Anterior cingulate cortex (tissue), 58 donors: Measurements from ENCODE around the gene MAP2K2.
A peak's percentile ranks its signal among the peaks of the same experiment; 100 is the strongest.
"Not testable (repeated sequence)": the region's sequence is repeated elsewhere in the genome, so short reads cannot be mapped to it uniquely, and the experiment has no call there.

Source experiments
- DNase-seq, 58 donors: peaks; one replicate each; lab custom pipeline; 2025; lab: John Stamatoyannopoulos, UW

The MAP2K2 gene

DNA sequence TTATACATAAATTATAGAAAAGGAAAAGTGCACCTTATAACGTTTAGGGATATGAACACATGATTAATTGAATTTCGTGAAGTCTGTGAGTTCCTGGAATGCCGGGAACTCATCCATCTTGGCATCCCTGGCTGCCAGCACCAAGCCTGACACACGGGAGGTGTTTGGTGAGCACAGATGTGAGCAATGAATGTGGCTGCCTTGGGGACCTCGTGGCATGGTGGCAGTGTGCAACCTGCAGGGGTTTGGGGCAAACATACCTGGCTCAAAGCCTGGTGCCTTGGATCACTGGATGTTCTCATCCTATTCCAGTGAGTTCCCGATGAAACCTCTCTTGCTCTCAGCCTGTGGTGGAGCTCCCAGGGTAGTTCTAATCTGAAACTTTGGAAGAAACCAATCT, 10.4 kb upstream of the MAP2K2 start:
- no peak for DNase-seq

GRCh38 chr19:4130744-4131438, 7.0 kb upstream of the MAP2K2 start:
- no peak for DNase-seq

DNA sequence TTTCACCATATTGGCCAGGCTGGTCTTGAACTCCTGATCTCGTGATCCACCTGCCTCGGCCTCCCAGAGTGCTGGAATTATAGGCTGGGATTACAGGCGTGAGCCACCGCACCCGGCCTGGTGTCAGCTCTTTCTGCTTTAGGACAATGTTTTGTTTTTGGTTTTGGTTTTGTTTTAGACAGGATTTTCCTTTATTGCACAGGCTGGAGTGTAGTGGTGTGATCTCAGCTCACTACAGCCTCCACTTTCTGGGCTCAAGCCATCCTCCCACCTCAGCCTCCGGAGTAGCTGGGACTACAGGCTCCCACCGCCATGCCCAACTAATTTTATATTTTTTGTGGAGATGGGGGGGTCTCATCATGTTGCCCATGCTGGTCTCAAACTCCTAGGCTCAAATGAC, 5.1 kb upstream of the MAP2K2 start:
- DNase-seq, result not testable (repeated sequence)

DNA sequence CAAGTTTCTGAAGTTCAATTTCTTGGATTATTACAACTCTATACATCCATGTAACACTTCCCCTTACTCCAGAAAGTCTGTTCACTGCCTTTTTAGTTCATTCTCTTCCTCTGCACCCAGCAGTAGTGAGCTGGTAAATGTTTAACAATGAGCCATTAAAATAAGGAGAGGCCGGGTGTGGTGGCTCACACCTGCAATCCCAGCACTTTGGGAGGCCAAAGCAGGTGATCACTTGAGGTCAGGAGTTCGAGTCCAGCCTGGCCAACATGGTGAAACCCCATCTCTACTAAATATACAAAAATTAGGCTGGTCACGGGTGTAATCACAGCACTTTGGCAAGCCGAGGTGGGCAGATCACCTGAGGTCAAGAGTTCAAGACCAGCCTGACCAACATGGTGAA, 3.4 kb upstream of the MAP2K2 start:
- DNase-seq, result not testable (repeated sequence)

- DNase-seq, result no peak
These were observed 716 bp upstream of the MAP2K2 start for GRCh38 chr19:4124638-4125037.

GRCh38 chr19:4122480-4122879, 1.4 kb downstream of the MAP2K2 start:
- no peak for DNase-seq

- no peak for DNase-seq
These were observed 2.1 kb downstream of the MAP2K2 start for GRCh38 chr19:4121815-4122214.

DNA sequence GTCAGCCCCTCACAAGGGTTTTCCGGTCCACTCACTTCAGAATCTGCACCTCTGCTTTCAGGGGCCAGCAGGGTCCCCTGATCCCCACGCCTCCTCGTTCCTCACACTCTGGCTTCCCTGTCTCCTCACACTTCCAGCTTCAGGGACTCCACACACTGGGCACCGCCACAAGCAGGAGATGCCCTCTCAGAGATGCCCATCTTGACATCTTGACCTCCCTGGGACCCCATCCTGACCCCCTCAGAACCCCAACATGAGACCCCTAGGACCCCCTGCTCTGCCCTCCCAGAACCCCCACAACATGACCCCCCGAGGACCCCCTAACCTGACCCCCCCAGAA, 2.7 kb downstream of the MAP2K2 start:
- no peak for DNase-seq

DNA sequence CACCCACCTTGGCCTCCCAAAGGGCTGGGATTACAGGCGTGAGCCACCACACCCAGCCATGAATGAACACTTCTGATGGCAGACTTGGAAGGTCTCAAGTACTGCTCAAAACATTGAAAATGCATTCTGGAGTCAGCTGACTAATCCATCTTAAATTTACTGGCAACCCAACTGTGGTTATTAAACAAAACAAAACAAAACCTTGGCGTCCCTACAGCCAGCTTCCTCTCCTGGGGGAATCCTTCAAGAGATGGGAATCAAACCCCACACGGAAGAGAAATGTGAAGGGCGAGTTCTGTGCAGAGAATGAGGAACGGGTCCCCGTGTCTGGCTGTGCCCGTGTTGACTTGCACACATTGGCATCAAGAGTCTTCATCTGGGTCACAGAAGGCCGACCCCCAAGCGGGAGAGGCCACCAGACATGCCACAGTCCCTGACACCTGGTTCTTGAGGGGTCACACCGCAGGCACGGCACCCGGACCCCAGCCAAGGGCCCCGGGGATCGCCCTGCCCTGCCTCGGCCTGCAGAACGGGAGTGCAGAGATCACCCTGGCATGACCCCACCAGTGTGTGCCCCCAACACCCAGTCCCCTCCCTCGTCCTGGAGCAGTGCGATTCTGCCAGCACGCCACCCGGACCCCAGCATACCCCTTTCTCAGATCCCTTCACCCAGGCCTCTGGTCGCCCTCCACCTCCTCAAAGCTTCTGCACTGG, 3.2 kb downstream of the MAP2K2 start:
- DNase-seq, result no peak

- no peak for DNase-seq
These were observed 4.2 kb downstream of the MAP2K2 start for GRCh38 chr19:4119763-4120162.

DNA sequence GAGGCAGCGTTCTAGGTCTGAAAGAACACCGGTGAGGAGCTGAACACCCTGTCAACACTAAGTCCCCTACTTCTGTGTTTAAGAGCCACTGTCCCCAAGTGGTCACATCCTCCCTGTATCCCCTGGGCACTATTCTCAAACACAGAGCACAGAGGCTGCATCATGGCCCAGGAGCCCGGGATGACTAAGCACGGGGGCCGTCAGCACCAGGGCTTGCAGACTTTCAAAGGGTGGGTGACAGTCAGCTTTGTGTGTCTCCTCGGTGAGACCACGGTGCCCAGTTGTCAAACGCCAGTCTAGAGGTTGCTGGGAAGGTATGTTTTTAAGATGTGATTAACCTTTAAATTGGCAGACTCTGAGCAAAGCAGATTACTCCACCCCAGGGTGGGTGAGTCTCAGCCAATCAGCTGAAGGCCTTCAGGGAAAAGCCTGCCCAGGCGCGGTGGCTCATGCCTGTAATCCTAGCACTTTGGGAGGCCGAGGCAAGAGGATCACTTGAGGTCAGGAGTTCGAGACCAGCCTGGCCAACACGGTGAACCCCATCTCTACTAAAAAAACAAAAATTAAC, 8.0 kb downstream of the MAP2K2 start:
- peak in 7 of 58 donors; percentile 14 to 50 (median 26) for DNase-seq

DNA sequence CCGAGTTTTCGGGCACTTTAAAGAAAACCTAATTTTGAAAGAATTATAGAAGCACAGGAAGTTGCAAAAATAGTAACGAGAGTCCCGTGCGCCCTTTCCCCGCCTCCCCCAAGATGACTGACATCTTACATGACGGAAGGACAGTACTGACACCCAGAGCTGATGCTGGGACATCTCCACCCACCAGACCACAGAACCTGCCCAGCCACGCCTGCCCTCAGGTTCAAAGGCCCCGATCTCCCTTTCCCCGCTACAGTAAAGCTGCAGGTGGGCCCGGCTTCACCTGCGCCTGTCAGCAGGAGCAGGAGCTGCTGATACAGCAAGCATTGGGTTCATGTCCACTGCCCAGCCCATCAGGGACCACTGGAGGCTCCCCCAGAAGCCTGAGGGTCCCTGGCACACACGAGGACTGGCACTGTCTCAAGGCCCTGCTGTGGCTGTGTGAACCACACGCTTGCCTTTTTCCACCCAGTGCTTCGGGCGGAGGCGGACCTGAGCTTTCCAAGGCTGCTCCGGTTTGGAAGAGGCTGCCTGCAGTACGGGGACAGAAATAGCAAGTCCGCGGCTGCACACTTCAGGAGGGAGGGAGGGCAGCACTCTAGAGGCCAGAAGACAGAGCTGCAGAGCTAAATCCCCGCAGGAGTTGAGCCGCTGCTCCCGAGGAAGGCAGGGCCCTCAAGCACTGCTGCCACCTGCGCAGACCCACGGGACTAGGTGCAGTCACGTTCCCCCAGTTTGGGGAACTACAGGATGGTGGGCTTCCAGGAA, 8.7 kb downstream of the MAP2K2 start:
- peak in 45 of 58 donors; percentile 4 to 89 (median 43) for DNase-seq

GRCh38 chr19:4114181-4114580, 9.7 kb downstream of the MAP2K2 start:
- no peak for DNase-seq

DNA sequence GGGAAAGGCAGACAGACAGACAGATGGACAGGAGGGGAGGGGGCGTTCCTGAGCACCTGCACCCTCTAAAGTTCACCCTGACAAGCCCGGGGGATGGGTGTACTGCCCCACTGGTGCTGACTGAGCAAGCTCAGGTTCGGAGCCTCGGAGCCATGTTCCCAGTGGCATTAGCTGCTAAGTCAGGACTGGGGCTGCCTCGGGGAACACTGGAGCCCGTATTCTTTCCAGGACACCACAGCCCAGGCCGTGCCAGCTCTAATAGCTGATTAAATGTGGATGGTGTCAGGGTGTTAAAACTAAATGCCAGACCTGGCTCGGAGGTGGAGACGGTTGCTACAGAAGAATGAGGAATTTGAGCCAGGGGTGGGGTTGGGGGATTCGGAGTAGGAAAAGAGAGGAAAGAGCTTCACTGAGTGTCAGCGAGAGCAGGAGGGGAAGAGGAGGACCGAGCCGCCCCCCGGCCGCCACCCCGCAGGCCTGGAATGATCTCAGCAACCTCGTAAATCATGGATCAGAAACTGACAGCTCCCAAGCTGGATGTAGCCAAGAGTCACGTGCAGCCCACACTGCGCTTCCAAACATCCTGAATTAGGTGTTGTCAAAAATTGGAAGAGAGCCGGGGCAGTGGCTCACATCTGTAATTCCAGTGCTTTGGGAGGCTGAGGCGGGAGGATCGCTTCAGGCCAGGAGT, 10.4 kb downstream of the MAP2K2 start:
- no peak for DNase-seq

- DNase-seq, result no peak
These were observed 11.6 kb downstream of the MAP2K2 start for GRCh38 chr19:4112367-4112766.

DNA sequence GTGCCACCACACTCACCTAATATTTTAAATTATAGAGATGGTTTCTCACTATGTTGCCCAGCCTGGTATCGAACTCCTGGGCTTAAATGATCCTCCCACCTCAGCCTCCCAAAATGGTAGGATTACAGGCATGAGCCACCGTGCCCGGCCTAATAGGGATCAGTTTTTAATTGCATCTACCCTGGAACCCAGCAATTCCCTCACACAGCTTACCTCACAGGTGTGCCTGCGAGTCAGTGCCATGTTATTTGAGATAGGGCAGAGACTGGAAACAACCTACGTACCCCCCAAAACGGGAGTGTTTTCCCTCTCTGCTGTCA, 14.3 kb downstream of the MAP2K2 start:
- DNase-seq, result no peak

DNA sequence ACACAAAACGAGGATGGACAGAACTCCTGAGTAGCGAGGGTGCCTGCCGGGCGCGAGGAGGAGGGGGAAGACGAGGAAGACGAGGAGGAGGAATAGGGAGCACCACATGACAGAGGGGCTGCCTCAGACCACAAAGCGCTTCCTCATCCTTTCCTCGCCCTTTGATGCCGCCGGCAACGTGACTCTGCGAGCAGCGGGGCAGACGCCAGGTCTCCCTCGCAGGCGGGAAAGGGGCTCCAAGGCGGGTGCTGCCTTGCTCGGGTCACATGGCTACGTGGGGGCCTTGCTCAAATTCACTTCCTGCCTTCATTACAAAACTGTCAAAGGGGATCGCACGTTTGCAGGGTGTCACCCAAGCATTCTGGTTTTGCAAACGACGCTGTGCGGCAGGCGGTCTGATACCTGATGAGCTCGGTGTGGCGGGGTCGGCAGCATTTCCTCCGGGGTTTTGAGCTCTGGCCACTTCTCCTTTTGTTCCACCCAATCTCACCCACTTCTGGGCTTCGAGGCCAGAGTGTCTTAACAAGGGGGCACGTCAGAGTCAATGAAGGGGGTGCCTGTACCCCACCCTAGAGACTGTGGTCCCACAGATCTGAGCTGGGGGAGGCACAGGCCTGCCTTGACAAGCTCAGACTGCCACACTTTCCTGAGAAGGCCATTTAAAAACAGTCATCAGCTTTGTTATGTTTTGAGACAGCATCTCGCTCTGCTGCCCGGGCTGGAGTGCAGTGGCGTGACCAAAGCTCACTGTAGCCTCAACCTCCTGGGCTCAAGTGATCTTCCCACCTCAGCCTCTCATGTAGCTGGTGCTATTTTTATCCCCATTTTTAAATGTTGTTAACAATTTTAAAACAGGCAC, 14.9 kb downstream of the MAP2K2 start:
- DNase-seq, result no peak

GRCh38 chr19:4103080-4103433, 20.9 kb downstream of the MAP2K2 start:
- no peak for DNase-seq

- no peak for DNase-seq
These were observed 21.4 kb downstream of the MAP2K2 start for GRCh38 chr19:4102339-4103079.

- DNase-seq, result no peak
These were observed 22.5 kb downstream of the MAP2K2 start for GRCh38 chr19:4101496-4101770.
